GM18507 (cell line): ENCODE data around the gene ITPR3.

Source experiments
- DNase-seq: peaks from one replicate; pipeline ENCODE4 v3.0.0; 2011; ENCODE audit warnings: low read depth; ENCODE audit not compliant: insufficient read length; ENCODE audit errors: extremely low spot score
- FAIRE-seq: peaks from 2 replicates; lab custom pipeline; 2011; peaks lifted over from hg19 to GRCh38; lab: Jason Lieb, UNC

The ITPR3 gene

DNA sequence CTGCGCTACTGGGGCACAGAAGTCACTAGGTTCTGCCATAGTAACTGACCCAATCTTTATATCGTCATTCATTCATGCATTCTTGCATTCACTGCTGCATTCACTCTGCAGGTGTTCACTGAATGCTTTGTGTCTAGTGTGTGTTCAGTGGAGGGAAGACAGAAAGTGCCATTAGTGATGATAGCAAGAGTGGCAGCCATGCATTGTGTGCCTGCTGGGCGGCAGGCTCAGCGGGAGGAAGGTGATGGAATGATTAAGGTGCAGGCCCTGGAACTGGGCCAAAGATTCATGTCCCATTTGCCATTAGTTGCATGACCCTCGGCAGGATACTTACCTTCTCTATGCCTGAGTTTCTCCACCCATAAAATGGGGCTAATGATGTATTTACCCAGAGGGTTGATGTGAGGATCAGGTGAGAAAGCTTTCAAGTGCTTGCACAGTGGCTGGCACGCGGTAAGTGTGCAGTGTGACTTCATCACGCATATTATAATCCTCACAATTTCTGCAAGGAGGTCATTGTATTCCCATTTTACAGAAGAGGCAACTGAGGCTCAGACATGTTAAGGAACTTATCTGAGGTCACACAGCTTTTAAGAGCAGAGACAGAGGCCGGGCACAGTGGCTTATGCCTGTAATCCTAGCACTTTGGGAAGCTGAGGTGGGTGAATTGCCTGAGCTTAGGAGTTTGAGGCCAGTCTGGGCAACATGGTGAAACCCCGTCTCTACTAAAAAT is 40.1 kb downstream of the ITPR3 start:
- FAIRE-seq (no peak), DNase-seq (no peak)

DNA sequence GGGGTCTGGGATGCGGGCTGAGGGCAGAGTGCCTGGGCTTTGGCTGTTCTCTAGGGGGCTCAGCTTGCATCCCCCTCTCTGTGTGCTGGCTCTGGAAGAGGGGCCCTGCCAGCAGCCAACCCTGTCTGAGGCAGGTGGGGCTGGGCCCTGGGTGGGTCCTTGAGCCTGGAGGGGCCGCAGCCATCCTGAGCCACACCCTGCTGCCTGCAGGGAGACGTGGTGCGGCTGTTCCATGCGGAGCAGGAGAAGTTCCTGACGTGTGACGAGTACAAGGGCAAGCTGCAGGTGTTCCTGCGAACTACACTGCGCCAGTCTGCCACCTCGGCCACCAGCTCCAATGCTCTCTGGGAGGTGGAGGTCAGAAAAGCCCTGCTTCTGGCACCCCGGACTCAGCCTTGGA is 41.2 kb downstream of the ITPR3 start:
- DNase-seq (no peak), FAIRE-seq (no peak)

DNA sequence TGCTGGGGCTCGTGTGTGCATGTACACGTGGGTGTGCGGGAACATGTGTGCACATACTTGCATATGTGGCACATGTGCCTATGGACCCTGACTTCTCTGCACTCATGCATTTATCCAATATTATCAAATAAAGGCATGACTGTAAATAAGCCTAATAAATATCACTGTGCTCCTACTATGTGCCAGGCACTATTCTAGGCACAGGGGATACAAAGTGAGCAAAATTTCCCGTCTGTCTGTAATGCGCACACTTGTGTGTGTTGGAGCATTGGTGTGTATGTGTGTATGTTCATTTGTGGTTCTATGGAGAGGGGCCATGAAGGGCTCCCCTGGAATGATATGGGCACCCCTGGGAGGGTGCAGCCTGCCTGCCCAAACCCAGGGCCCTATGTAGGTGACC is 41.9 kb downstream of the ITPR3 start:
- FAIRE-seq: no peak
- no peak for DNase-seq

DNA sequence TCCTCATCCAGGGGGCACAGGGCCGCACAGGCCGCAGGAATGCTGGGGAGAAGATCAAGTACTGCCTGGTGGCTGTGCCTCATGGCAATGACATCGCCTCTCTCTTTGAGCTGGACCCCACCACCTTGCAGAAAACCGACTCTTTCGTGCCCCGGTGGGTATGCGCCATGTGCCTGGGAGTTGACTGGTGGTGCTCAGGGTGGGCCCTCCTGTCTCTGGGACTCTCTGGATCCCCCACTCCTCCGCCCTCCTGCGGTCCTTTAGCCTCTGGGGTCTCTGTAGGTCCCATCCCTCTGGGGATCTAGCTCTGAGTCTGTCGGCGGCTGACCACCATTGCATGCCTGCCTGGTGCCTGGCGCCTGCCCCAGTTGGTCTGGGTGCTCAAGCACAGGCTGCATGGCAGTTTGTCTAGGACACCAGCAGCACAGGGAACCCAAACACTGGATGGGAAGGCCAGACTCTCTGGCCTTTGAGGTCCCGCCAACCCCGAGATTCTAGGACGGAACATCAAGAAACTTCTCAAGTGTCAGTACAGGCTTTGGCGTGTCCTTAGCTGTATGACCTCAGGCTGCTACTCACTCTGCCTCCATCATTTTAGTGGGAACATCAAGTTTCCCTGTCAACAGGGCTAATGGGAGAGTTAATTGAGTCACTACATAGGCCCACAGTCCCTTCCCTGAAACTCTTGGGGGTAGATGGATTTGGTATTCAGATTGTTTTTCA is 42.8 kb downstream of the ITPR3 start:
- FAIRE-seq: no peak

DNA sequence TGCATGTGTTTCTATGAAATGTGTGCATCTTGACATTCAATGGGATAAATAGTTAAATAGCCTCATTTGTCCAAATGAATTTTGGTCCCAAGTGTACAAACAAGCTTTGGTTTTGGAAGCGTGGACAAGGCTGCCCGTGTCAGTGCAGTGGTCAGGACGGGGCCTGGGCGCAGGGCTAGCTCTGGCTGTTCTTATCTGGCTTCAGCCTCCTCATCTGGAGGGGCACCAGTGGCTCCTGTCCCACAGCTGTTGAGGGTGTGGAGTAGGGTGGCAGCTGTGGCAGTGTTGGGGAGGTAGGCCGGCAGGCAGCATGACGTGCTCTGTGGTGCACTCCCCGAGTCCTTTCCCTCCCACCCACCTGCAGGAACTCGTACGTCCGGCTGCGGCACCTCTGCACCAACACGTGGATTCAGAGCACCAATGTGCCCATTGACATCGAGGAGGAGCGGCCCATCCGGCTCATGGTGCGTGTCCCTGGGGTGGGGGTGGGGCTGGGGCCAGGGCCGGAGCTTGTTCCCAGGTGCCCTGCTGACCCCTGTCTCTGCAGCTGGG is 43.5 kb downstream of the ITPR3 start:
- DNase-seq: no peak
- FAIRE-seq: no peak

More for the DNA sequence above, 42.8 kb downstream of the ITPR3 start:
- DNase-seq: no peak

DNA sequence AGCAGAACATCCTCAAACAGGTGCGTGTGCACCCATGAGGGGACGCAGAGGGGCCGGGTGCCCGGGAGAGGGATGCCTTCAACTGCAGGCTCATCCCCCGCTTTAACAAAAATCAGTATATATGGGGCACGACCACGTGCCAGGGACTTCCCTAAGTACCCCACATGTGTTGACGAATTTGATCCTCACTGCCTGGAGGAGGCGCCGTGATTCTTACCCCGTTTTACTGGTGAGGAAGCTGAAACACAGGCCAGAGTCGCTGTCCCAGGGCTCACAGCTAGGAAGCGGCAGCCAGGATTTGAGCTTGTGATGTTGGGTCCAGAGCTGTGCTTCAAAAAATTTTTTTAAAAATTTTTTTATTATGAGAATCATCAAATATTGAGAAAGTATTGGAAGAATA is 44.8 kb downstream of the ITPR3 start:
- no peak for DNase-seq
- FAIRE-seq: no peak

DNA sequence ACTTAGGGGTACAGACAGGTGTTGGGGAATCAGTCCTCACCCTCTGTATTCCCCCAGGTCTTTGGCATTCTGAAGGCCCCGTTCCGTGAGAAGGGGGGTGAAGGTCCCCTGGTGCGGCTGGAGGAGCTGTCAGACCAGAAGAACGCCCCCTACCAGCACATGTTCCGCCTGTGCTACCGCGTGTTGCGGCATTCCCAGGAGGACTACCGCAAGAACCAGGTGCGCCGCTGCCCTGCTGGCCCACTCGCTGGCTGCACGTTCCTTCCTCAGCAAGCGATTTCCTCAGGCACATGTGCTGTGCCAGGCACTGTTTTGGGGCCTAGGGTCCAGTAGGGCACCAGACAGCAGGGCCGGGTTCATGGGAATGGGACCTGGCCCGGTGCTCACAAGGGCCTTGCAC is 46.0 kb downstream of the ITPR3 start:
- DNase-seq (no peak), FAIRE-seq (no peak)

DNA sequence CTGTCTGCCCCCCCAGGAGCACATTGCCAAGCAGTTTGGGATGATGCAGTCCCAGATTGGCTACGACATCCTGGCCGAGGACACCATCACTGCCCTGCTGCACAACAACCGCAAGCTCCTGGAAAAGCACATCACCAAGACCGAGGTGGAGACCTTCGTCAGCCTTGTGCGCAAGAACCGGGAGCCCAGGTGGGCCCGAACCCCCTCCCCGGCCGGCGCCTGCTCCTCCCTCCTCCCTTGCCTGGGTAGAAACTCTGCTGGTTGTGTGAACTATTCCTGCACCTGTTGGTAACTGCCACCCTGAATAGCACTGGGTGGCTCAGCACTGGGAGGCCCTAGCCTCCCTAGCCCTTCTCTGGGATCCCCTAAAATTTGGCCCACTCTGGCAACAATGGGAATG is 46.7 kb downstream of the ITPR3 start:
- FAIRE-seq (no peak), DNase-seq (no peak)

DNA sequence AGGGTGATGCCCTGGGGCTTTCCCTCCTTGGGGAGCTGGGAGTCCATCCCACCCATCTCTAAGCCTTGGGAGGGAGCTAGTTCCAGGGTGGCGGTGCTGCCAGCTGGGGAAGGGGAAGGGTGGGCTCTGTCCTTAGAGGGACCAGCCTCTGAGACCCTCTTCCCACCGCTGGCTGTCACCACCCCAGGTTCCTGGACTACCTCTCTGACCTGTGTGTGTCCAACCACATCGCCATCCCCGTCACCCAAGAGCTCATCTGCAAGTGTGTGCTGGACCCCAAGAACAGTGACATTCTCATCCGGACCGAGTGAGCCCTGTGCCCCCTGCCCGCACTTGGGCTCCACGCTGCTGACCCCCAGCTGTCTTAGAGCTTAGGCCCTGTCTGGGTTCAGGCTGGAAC is 47.2 kb downstream of the ITPR3 start:
- no peak for DNase-seq
- FAIRE-seq: no peak

DNA sequence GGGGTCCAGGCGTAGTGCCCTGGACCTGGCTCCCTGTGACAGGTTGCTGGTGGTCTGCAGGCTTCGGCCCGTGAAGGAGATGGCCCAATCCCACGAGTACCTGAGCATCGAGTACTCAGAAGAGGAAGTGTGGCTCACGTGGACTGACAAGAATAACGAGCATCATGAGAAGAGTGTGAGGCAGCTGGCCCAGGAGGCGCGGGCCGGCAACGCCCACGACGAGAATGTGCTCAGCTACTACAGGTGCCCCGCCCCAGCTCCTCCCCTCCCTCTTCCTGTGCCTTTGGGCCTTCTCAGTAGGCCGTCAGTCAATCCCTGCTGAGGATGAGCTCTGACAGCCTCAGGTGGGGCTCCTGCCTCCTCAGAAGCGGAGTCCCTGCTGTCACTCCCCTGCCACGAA is 47.8 kb downstream of the ITPR3 start:
- FAIRE-seq (peak; percentile 5), DNase-seq (peak; percentile 18)

DNA sequence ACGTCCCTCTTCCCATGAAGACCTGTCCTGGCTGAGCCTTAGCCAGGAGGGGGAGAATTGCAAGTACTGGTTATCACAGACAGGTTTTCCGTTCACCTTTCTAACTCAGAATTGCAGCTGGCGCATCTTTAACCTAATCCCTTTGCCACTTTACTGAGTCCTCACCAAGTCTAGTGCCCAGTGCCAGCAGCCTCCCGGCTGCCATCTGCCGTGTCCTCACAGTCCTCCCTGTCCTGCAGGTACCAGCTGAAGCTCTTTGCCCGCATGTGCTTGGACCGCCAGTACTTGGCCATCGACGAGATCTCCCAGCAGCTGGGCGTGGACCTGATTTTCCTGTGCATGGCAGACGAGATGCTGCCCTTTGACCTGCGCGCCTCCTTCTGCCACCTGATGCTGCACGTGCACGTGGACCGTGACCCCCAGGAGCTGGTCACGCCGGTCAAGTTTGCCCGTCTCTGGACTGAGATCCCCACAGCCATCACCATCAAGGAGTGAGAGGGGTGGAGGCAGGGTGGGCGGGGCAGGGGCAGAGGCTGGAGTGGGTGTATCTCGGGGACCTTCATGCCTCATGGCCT is 49.1 kb downstream of the ITPR3 start:
- DNase-seq (no peak), FAIRE-seq (no peak)

DNA sequence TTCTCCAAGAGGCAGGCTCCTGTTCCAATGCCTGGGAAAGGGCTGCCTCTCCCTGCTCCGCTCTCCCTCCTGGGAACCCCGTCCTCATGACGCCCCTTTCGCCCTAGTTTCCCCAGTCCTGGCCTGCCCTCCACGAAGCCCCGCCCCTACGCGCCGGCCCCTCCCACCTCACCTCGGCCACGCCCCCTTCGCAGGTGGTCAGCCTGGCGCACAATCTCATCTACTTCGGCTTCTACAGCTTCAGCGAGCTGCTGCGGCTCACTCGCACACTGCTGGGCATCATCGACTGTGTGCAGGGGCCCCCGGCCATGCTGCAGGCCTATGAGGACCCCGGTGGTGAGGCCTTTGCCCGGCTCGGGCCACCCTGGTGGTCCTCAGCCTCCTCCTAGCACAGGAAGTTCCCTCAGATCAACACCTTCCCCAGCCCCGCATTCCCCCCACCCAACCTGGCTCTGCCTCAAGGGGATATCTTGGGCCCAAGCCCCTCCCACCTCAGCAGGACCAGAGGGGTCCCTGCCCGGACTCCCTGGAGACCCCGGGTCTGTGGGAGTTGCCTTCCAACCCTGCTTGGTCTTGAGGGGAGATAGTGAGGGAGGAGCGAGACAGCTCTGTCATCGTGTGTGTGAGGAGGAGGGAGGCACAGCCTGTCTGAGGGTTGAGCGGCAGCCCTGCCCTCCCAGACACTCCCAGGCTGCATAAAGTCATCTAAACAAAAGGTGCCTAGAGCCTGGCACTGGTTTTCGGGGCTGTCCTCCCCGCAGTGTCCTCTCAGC is 50.0 kb downstream of the ITPR3 start:
- DNase-seq: no peak
- FAIRE-seq: no peak

DNA sequence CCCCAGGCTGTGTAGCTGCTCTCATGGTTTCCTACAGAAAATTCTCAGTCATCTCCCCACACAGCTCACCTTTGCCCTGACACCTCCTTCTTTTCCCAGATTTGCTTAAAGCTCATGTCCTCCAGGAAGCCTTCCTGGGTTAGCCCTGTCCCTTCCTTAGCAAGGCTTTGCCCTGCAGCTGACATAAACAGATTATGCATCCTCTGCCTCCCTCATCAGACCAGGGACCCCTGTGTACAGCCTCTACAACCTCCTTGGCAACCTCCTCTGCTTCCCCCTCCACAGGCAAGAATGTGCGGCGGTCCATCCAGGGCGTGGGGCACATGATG is 50.6 kb downstream of the ITPR3 start:
- DNase-seq (no peak), FAIRE-seq (no peak)

DNA sequence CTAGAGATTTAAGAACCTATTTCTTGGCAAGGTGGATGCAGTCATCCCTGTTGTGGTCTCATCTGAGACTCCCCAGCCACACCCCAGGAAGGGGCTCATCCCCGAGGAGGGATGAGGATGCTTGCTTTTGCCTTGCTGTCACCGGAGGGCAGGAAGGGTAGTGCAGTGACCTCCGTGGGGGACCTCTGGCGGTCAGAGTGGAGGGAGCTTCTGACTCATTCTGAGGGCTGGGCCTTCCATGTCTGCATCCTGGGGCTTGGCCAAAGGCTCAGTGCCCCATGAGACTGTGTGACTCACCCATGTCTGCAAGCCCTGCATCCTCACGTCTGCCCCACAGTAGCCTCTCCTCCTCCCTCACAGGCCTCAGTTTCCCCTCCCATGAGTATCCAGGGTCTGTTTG is 51.7 kb downstream of the ITPR3 start:
- DNase-seq (peak; percentile 43), FAIRE-seq (peak; percentile 62)

DNA sequence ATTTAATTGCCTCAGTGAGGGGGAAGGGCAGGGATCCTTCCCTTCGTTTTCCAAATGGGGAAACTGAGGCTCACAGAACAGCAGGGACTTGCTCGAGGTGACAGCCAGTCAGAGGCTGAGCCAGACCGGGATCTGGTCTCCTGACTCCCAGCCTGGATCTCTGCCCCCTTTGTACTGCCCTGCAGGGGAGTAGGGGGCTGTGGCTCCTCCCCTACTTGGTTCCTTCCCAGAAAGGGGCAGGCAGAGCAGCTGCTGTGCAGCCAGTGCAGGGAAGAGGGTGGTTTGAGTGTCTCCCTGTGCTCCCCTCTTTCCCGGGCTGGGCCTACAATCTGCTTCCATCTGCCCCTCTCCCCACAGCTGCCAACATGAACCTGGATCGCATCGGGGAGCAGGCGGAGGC is 52.7 kb downstream of the ITPR3 start:
- no peak for DNase-seq
- FAIRE-seq: no peak

DNA sequence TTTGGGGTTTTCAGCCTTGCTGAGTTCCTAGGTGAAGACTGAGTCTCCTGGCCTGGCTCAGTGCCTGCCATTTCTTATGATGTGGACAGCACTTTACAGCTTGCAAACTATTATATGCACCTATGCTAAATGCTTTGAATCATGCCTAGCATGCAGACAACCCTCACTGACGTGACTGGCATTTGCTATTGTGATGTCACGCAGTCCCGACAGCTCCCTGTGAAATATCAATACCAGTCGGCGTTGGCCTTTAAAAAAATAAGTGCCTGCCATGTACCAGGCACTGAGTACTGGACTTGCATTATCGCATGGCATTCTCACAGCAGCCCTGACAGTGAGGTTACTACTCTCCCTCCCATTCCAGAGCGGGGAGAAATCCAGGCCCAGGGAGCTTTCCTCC is 54.8 kb downstream of the ITPR3 start:
- no peak for DNase-seq
- no peak for FAIRE-seq

DNA sequence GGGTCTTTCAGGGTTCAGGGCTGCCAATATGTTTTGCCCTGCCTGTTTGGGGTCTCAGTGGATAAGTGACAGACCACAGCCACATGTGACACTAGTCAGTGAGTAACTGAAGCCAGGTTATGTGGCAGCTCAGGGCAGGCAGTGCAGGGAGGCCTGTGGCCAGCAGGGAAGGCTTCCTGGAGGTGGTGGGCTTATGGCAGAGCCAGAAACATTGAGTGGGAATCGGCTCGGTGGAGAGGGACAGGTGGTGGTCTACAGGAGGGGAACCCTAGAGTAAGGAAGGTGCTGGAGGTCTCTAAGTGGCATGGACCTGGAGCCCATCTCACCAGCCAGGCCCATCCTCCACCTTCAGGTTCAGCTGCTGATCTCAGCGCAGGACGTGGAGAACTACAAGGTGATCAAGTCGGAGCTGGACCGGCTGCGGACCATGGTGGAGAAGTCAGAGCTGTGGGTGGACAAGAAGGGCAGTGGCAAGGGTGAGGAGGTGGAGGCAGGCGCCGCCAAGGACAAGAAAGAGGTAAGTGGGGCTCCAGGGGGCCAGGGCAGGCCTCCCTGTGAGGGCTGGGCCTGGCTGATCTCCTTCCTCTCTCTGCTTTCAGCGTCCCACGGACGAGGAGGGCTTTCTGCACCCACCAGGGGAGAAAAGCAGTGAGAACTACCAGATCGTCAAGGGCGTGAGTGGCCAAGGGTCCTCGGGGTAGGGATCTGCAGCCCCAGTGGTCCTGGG is 55.5 kb downstream of the ITPR3 start:
- DNase-seq (no peak), FAIRE-seq (no peak)

DNA sequence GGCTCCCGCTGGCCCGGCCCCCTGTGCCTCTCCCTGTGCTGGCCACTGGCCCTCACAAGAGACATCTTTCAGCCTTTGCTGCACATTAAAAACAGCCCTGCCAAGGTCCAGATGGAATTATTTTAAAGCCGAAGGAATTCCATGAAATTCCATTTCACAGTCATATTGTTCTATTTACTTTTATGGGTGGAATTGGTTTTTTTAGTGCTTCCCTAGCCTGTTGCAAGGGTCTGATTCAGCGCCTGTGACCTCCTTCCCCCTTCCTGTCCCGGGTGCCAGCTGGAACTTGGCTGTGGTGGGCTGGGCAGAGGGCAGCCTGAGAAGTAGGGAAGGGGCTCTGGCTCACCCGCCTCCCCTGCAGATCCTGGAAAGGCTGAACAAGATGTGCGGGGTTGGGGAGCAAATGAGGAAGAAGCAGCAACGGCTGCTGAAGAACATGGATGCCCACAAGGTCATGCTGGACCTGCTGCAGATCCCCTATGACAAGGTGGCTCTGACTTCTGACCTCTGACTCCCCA is 56.1 kb downstream of the ITPR3 start:
- DNase-seq (no peak), FAIRE-seq (no peak)

DNA sequence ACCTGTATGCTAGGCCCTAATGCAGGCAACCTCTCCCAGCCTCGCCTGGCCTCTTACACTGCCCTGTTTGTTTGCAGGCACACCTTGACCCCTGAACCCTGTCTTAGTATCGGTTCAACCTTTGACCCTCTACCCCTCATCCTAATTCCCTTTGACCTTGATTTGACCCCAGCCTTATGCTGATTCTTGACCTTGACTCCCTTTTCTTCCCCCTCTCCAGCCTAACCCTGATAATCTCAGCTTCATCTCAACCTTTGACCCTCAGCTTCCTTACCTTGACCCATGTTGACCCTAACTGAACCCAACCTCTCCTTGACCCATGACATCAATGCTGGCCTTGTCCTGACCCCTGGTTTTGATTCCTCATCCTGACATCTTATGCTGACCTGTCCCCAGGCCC is 56.6 kb downstream of the ITPR3 start:
- FAIRE-seq (no peak), DNase-seq (no peak)
